HEK293T (cell line): Measurements from ENCODE around the gene LYPD6B.

ENCODE experiments used
- CTCF ChIA-PET: fragments of 350-600 bp; formaldehyde crosslinking; extraction: SDS; loops from one replicate; lab custom pipeline; 2021; ENCODE audit warnings: antibody characterized with exemption, inconsistent platforms; lab: Yijun Ruan, JAX
- POLR2A ChIA-PET: fragments of 350-600 bp; formaldehyde crosslinking; extraction: SDS; loops from one replicate; lab custom pipeline; 2020; ENCODE audit warnings: antibody characterized with exemption, inconsistent platforms; lab: Yijun Ruan, JAX
- DNase-seq: peaks from one replicate; pipeline ENCODE4 v3.0.0; 2012; ENCODE audit warnings: mixed read lengths; ENCODE audit errors: extremely low spot score
- ARNT ChIP-seq: fragments of 450-650 bp; IDR thresholded peaks from 2 replicates; pipeline ENCODE4 v1.6.1; 2017; ENCODE audit warnings: mild to moderate bottlenecking
- BHLHE40 ChIP-seq: fragments of 450-650 bp; IDR thresholded peaks from 2 replicates; pipeline ENCODE4 v1.6.1; 2016; ENCODE audit warnings: mild to moderate bottlenecking, moderate library complexity, borderline replicate concordance
- CTBP1 ChIP-seq: fragments of 450-650 bp; IDR thresholded peaks from 2 replicates; pipeline ENCODE4 v1.6.1; 2016; ENCODE audit warnings: borderline replicate concordance
- ELF4 ChIP-seq: fragments of 450-650 bp; IDR thresholded peaks from 2 replicates; pipeline ENCODE4 v1.6.1; 2017; ENCODE audit warnings: antibody characterized with exemption
- FOXA1 ChIP-seq: fragments of 450-650 bp; IDR thresholded peaks from 2 replicates; pipeline ENCODE4 v1.6.1; 2016; ENCODE audit warnings: mild to moderate bottlenecking
- FOXK2 ChIP-seq: fragments of 450-650 bp; IDR thresholded peaks from 2 replicates; pipeline ENCODE4 v1.6.1; 2016; ENCODE audit warnings: mild to moderate bottlenecking
- FOXM1 ChIP-seq: fragments of 450-650 bp; IDR thresholded peaks from 2 replicates; pipeline ENCODE4 v1.6.1; 2017; ENCODE audit warnings: mild to moderate bottlenecking, borderline replicate concordance
- HDGF ChIP-seq: fragments of 450-650 bp; IDR thresholded peaks from 2 replicates; pipeline ENCODE4 v1.6.1; 2017; ENCODE audit warnings: antibody characterized with exemption, borderline replicate concordance
- L3MBTL2 ChIP-seq: fragments of 450-650 bp; conservative IDR thresholded peaks from 2 replicates; pipeline ENCODE4 v1.6.1; 2016; ENCODE audit warnings: mild to moderate bottlenecking
- LEF1 ChIP-seq: fragments of 450-650 bp; IDR thresholded peaks from 2 replicates; pipeline ENCODE4 v1.6.1; 2017; ENCODE audit warnings: mild to moderate bottlenecking, borderline replicate concordance
- NFRKB ChIP-seq: fragments of 450-650 bp; IDR thresholded peaks from 2 replicates; pipeline ENCODE4 v1.6.1; 2016; ENCODE audit warnings: mild to moderate bottlenecking, moderate library complexity
- PKNOX1 ChIP-seq: fragments of 450-650 bp; IDR thresholded peaks from 2 replicates; pipeline ENCODE4 v1.6.1; 2016
- SP1 ChIP-seq: fragments of 450-650 bp; IDR thresholded peaks from 2 replicates; pipeline ENCODE4 v1.6.1; 2017
- SUZ12 ChIP-seq: fragments of 450-650 bp; IDR thresholded peaks from 2 replicates; pipeline ENCODE4 v1.6.1; 2016; ENCODE audit warnings: mild to moderate bottlenecking
- TARDBP ChIP-seq: fragments of 450-650 bp; IDR thresholded peaks from 2 replicates; pipeline ENCODE4 v1.6.1; 2016
- ZNF384 ChIP-seq: fragments of 450-650 bp; IDR thresholded peaks from 2 replicates; pipeline ENCODE4 v1.6.1; 2016

The LYPD6B gene

GRCh38 chr2:149049142-149049541 is 10.6 kb downstream of the LYPD6B start:
- TF ChIP-seq CTBP1 = no peak
- no peak for TF ChIP-seq HDGF
- no peak for TF ChIP-seq ARNT
- TF ChIP-seq FOXK2 = no peak
- no peak for TF ChIP-seq TARDBP
- TF ChIP-seq PKNOX1 = no peak
- no peak for TF ChIP-seq SUZ12
- TF ChIP-seq FOXA1 = no peak
- TF ChIP-seq LEF1 = no peak
- TF ChIP-seq ZNF384 = no peak
- TF ChIP-seq FOXM1 = no peak
- TF ChIP-seq L3MBTL2 = no peak
- no peak for TF ChIP-seq BHLHE40
- TF ChIP-seq SP1 = no peak
- TF ChIP-seq ELF4 = no peak
- TF ChIP-seq NFRKB = no peak
- DNase-seq = no peak
- ChIA-PET CTCF (no interaction called here), POLR2A (no interaction called here)

GRCh38 chr2:149050188-149050587 is 11.7 kb downstream of the LYPD6B start:
- no peak for DNase-seq
- CTCF ChIA-PET = no interaction called here
- POLR2A ChIA-PET = no interaction called here
- TF ChIP-seq ZNF384 (no peak), L3MBTL2 (no peak), FOXM1 (no peak), CTBP1 (no peak), NFRKB (no peak), FOXK2 (no peak), HDGF (no peak), PKNOX1 (no peak)

- no peak for TF ChIP-seq L3MBTL2
- TF ChIP-seq PKNOX1 = no peak
- TF ChIP-seq ARNT = no peak
- no peak for TF ChIP-seq FOXA1
- TF ChIP-seq LEF1 = no peak
- TF ChIP-seq ZNF384 = no peak
- no peak for TF ChIP-seq CTBP1
- TF ChIP-seq SP1 = no peak
- no peak for TF ChIP-seq SUZ12
- no peak for TF ChIP-seq TARDBP
- CTCF ChIA-PET = no interaction called here
- no peak for DNase-seq
- POLR2A ChIA-PET = no interaction called here
Observed at GRCh38 chr2:149055751-149056150, 17.3 kb downstream of the LYPD6B start.

- ChIA-PET CTCF (no interaction called here), POLR2A (no interaction called here)
- TF ChIP-seq ELF4 (no peak), PKNOX1 (no peak), FOXK2 (no peak), HDGF (no peak), L3MBTL2 (no peak), SUZ12 (no peak), SP1 (no peak), FOXM1 (no peak), ARNT (no peak), FOXA1 (no peak)
- no peak for DNase-seq
Observed at GRCh38 chr2:149056541-149057255, 18.2 kb downstream of the LYPD6B start.

- ChIA-PET POLR2A (no interaction called here), CTCF (no interaction called here)
- TF ChIP-seq ZNF384 (no peak), ELF4 (no peak), HDGF (no peak), TARDBP (no peak), PKNOX1 (no peak), BHLHE40 (no peak)
Observed at GRCh38 chr2:149057401-149057800, 18.9 kb downstream of the LYPD6B start.

GRCh38 chr2:149058936-149059335 is 20.4 kb downstream of the LYPD6B start:
- DNase-seq = no peak
- ChIA-PET POLR2A (no interaction called here), CTCF (no interaction called here)
- TF ChIP-seq ZNF384 (no peak), TARDBP (no peak), BHLHE40 (no peak), FOXM1 (no peak), HDGF (no peak), CTBP1 (no peak)

More at GRCh38 chr2:149057401-149057800, 18.9 kb downstream of the LYPD6B start:
- DNase-seq = no peak
